Activated B cell treated with CpG ODN at 0.5 μM for 24 hours (primary cell): Measurements from ENCODE around the gene CRKL. TPM values are rescaled to one million over a fixed set of nuclear protein-coding genes. Genes with fewer than 3 reads are reported as not detected.
"Not testable (repeated sequence)": the region's sequence is repeated elsewhere in the genome, so short reads cannot be mapped to it uniquely, and the experiment has no call there.

ENCODE experiments used
- ATAC-seq: fragments of 200-7000 bp; cut with Tn5 transposase; one replicate; pipeline ENCODE4 v1.10.0; 2021; ENCODE audit warnings: low read depth, mild to moderate bottlenecking, moderate library complexity
- CTCF ChIA-PET: fragments of 350-600 bp; sonication (Branson Sonifier 250); formaldehyde crosslinking; loops from one replicate; lab custom pipeline; 2021; ENCODE audit warnings: antibody characterized with exemption; lab: Charles Lee
- POLR2A ChIA-PET: fragments of 350-600 bp; sonication (Branson Sonifier 250); formaldehyde crosslinking; loops from one replicate; lab custom pipeline; 2021; ENCODE audit warnings: antibody characterized with exemption; lab: Charles Lee
- DNase-seq: peaks from one replicate; pipeline ENCODE4 v3.0.0; 2022
- H3K27ac Mint-ChIP-seq: one replicate; pipeline ENCODE4 v1.8.0; 2020; ENCODE audit warnings: mixed read lengths
- H3K27me3 Mint-ChIP-seq: one replicate; pipeline ENCODE4 v1.8.0; 2021; ENCODE audit warnings: mixed read lengths
- H3K36me3 Mint-ChIP-seq: one replicate; pipeline ENCODE4 v1.8.0; 2021; ENCODE audit warnings: low read depth, mixed read lengths
- H3K4me1 Mint-ChIP-seq: one replicate; pipeline ENCODE4 v1.8.0; 2021; ENCODE audit warnings: mixed read lengths
- H3K4me3 Mint-ChIP-seq: one replicate; pipeline ENCODE4 v1.8.0; 2020; ENCODE audit warnings: mild to moderate bottlenecking, mixed read lengths
- H3K9me3 Mint-ChIP-seq: one replicate; pipeline ENCODE4 v1.8.0; 2020; ENCODE audit warnings: mixed read lengths
- intact Hi-C: fragments of 100-400 bp; cut with micrococcal nuclease; formaldehyde crosslinking; loops from one replicate; pipeline ENCODE4 v1.15.1; 2024
- total RNA-seq: library from RNA; stranded (reverse); gene quantifications from 2 replicates; pipeline ENCODE4 v1.2.3, GENCODE V29; 2022
- TF ChIP-seq, protein P1 (sequence below): fragments of 200-600 bp; IDR thresholded peaks from one replicate; pipeline ENCODE4 v1.8.0; 2022; ENCODE audit warnings: antibody characterized with exemption, mild to moderate bottlenecking

The CRKL gene
- total RNA-seq, 1 donor from 2014 or later = 55.7 TPM

DNA sequence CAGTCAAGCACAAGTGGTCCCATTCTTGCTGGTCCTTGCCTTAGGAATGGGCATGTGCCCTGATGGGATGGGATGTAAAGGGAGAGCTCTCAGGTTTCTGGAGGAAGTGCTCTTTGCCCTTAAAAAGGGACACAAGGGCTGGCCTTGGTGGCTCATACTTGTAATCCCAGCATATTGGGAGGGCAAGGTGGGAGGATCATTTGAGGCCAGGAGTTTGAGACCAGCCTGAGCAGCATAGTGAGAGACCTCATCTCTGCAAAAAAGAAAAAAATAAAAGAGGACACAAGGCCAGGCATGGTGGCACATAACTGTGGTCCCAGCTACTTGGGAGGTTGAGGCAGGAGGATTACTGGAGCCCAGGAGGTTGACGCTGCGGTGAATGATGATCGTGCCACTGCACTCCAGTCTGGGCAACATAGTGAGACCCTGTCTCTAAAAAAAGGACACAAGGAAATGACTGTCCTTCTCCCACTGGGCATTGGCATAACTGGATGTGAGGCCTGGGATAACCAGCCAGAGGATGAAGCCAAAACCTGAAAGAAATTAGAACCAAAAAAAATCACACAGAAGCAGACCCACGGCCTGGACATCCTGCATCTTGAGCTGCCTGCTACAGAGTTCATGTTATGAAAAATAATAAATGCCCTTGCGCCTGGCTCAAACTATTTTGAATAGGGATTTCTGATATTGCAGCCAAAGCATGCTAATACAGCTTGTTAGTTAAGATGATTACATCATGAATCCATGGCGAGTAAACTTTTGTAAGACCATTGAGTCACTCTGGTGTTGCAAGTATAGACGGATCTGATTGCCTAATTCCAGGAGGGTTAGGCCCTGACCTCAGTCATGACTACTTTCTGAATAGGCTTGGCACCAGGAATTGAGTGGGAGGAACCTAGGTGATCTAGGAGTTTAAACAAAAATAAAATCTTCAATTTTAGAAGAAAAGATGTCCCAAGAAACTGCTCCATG is 12.9 kb upstream of the CRKL start:
- CTCF ChIA-PET = no interaction called here
- no peak for ATAC-seq
- Mint-ChIP-seq H3K4me1 (no peaks in the 10 kb centered on the region), H3K36me3 (no peaks in the 10 kb centered on the region), H3K27ac (no peak overlapping the region), H3K27me3 (peaks cover 3% of the 10 kb centered on the region), H3K4me3 (no peak overlapping the region), H3K9me3 (no peaks in the 10 kb centered on the region)
- TF ChIP-seq, protein P1, sequence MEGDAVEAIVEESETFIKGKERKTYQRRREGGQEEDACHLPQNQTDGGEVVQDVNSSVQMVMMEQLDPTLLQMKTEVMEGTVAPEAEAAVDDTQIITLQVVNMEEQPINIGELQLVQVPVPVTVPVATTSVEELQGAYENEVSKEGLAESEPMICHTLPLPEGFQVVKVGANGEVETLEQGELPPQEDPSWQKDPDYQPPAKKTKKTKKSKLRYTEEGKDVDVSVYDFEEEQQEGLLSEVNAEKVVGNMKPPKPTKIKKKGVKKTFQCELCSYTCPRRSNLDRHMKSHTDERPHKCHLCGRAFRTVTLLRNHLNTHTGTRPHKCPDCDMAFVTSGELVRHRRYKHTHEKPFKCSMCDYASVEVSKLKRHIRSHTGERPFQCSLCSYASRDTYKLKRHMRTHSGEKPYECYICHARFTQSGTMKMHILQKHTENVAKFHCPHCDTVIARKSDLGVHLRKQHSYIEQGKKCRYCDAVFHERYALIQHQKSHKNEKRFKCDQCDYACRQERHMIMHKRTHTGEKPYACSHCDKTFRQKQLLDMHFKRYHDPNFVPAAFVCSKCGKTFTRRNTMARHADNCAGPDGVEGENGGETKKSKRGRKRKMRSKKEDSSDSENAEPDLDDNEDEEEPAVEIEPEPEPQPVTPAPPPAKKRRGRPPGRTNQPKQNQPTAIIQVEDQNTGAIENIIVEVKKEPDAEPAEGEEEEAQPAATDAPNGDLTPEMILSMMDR = no peak
- intact Hi-C loops = no loop called here
- DNase-seq = no peak
- POLR2A ChIA-PET = interaction anchor here (0.6 kb wide), 1 partner anchor 1908 kb away, joined by 3 read pairs; no protein-coding TSS in a partner anchor

- ATAC-seq = no peak
- intact Hi-C loops = no loop called here
- CTCF ChIA-PET = no interaction called here
- POLR2A ChIA-PET = no interaction called here
- Mint-ChIP-seq H3K36me3 (no peaks in the 10 kb centered on the region), H3K27ac (no peak overlapping the region), H3K4me1 (no peaks in the 10 kb centered on the region), H3K4me3 (no peak overlapping the region), H3K9me3 (no peaks in the 10 kb centered on the region), H3K27me3 (peaks cover 3% of the 10 kb centered on the region)
- no peak for DNase-seq
- TF ChIP-seq, protein P1 = no peak
These were observed 12.2 kb upstream of the CRKL start for GRCh38 chr22:20904980-20905355.

DNA sequence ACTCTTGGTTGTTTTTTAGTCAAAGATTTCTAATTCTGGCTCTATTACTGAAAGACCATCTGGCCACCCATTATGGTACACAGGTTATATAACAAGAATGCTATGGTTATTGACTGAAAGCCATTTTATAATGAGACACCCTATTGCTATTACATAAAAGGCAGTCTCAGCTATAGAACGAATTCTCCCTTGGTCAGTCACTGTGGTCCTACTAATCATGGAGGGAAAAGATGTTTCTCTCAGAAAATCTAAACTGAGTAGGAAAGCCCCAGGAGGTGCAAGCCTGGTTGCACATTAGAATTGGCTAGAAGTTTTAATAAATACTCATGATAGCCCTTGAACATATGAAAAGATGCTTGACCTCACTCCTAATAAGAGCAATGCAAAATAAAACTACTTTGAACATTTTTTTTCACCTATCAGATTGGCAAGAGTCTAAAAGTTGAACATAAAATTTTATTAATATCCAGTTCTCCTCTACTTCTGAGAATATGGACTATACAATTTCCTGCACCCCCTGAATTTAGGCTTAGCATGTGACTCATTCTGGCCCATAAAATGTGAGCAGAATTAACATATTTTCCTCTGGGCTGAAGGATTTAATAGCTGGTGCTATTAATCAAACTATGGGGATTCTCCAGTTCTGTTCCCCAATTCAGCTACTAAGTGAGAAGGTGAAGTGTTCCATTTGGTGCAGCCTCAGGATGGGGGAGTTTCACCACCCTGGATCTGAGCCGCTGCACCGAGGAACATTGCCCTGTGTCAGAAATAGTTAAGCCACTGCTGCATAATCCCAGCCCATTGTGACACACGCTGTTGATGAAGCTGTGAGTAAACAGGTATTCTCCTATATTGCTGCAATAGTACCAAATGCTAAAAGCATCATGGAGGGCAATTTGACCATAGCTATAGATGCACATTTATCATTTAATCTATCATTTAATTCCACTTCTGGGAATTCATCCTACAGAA is 11.5 kb upstream of the CRKL start:
- intact Hi-C loops = no loop called here
- no peak for DNase-seq
- Mint-ChIP-seq H3K4me3 (no peak overlapping the region), H3K27ac (no peak overlapping the region), H3K36me3 (no peaks in the 10 kb centered on the region), H3K9me3 (no peaks in the 10 kb centered on the region), H3K4me1 (no peaks in the 10 kb centered on the region), H3K27me3 (peaks cover 3% of the 10 kb centered on the region)
- ChIA-PET CTCF (no interaction called here), POLR2A (no interaction called here)
- TF ChIP-seq, protein P1 = no peak
- no peak for ATAC-seq

DNA sequence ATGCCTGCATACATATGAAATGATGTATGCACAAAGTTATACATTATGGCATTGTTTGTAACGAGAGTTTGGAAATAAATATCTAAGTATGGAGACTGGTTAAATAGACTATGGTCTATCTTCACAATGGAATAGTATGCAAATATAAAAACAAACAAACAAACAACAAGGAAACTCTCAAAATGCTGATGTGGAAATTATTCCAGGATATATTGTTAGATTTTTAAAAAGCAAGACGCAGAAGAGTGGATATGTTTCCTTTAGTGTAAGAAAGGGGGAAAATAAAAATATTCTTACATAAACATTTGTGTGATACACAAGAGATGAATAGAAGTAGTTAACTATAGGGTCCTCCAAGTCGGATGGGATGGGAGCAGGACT is 10.8 kb upstream of the CRKL start:
- Mint-ChIP-seq H3K9me3 (no peaks in the 10 kb centered on the region), H3K27ac (no peak overlapping the region), H3K27me3 (peaks cover 3% of the 10 kb centered on the region), H3K4me3 (no peak overlapping the region), H3K36me3 (no peaks in the 10 kb centered on the region), H3K4me1 (no peaks in the 10 kb centered on the region)
- intact Hi-C loops = no loop called here
- DNase-seq (no peak), ATAC-seq (no peak)
- ChIA-PET POLR2A (no interaction called here), CTCF (no interaction called here)
- TF ChIP-seq, protein P1 = no peak

GRCh38 chr22:20908717-20909116 is 8.5 kb upstream of the CRKL start:
- H3K9me3 Mint-ChIP-seq, DNase-seq: not testable (repeated sequence)

More at GRCh38 chr22:20908717-20909116, 8.5 kb upstream of the CRKL start:
- H3K4me3 Mint-ChIP-seq, ATAC-seq, H3K36me3 Mint-ChIP-seq, POLR2A ChIA-PET, H3K27me3 Mint-ChIP-seq, CTCF ChIA-PET, intact Hi-C loops, H3K27ac Mint-ChIP-seq, H3K4me1 Mint-ChIP-seq: not testable (repeated sequence)
